Measurements from ENCODE around the gene NSRP1.

GRCh38 chr17:30092886-30093285 is 23.7 kb upstream of the NSRP1 start:
- TF ChIP-seq POLR2A (IDR thresholded peaks at IDR 0.05; ENCODE audit: low read depth, low read length) (no peak), CTCF (conservative IDR thresholded peaks at IDR 0.05; ENCODE audit: low read depth, low read length) (no peak), SMC3 (IDR thresholded peaks at IDR 0.05; ENCODE audit: low read depth, low read length) (no peak), RCOR1 (IDR thresholded peaks at IDR 0.05; ENCODE audit: insufficient replicate concordance, low read length) (no peak), USF2 (IDR thresholded peaks at IDR 0.05; ENCODE audit: low read depth, low read length) (no peak), MAFK (IDR thresholded peaks at IDR 0.05; ENCODE audit: low read depth, low read length) (no peak), BHLHE40 (IDR thresholded peaks at IDR 0.05; ENCODE audit: low read depth, low read length) (no peak), RAD21 (IDR thresholded peaks at IDR 0.05; ENCODE audit: low read length) (no peak), RFX5 (IDR thresholded peaks at IDR 0.05; ENCODE audit: low read depth, low read length) (no peak), MAZ (IDR thresholded peaks at IDR 0.05; ENCODE audit: borderline replicate concordance, low read depth, low read length) (no peak), FOS (IDR thresholded peaks at IDR 0.05; ENCODE audit: low read depth, low read length) (no peak), CHD1 (IDR thresholded peaks at IDR 0.05; ENCODE audit: low read depth, low read length) (no peak), ELK1 (IDR thresholded peaks at IDR 0.05; ENCODE audit: borderline replicate concordance, low read depth, low read length) (no peak), MXI1 (IDR thresholded peaks at IDR 0.05; ENCODE audit: borderline replicate concordance, low read depth, low read length) (no peak)

All from IMR-90 (cell line).